GM18907 (cell line): ENCODE measurements around the gene NRCAM.

Experiments
- ATAC-seq: cut with Tn5 transposase; IDR thresholded peaks from one replicate; pipeline ENCODE4 v1.9.1; 2021; ENCODE audit warnings: mild to moderate bottlenecking, moderate library complexity; ENCODE audit not compliant: unreplicated experiment

Gene NRCAM

GRCh38 chr7:108103558-108104298 lies 352.5 kb downstream of the NRCAM start:
- ATAC-seq = no peak

GRCh38 chr7:108102671-108103312 lies 353.4 kb downstream of the NRCAM start:
- ATAC-seq = no peak

GRCh38 chr7:108101759-108102158 lies 354.5 kb downstream of the NRCAM start:
- ATAC-seq = no peak

- no peak for ATAC-seq
Measured at GRCh38 chr7:108099713-108100112, 356.5 kb downstream of the NRCAM start.

- no peak for ATAC-seq
Measured at GRCh38 chr7:108097703-108098102, 358.5 kb downstream of the NRCAM start.
